ENCODE data around the gene SH3TC1. TPM values are rescaled to one million over a fixed set of nuclear protein-coding genes. Genes with fewer than 3 reads are reported as not detected.

The SH3TC1 gene
- total and polyA plus RNA-seq, 4 experiments from 2014 or later, result 7.9 to 41.3 (median 25.7) TPM

DNA sequence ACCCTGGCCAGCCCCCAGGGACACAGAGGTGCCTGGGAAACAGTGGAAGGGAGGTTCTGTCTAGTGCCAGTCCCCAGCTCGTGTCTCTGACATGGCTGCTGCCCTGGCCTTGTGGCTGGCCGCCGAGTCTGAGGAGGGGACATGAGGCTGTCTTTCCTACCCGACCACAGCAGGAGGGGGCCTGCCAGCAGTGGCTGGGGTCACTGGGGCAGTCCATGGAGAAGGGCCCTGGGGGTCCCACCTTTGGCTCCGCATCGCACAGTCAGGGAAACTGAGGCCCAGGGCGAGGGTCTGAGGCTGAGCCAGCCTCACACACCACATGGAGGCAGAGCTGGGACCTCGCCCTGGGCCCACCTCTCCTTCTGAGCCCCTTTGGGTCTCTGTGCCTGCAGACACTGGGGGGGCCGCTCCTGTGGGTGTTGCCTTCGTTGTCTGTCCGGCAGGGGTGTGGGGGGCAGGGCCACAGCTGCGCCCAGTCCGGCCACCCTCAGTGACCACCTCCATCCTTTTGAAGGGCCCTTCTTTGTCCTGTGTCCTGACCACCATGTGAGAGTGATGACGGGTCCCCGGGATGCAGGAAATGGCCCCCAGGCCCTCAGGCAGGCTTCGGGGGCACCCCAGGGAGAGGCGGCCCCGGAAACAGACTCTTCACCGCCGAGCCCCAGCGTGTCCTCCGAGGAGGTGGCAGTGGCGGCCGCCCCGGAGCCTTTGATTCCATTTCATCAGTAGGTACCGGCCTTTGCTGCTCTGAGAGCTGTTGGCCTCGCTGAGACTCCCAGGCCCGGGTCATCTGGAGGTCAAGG is 17.6 kb downstream of the SH3TC1 start:
- H3K27ac Mint-ChIP-seq, result peak overlapping the region in 3 of 7 donors; percentile 61 to 86 (median 71)

DNA sequence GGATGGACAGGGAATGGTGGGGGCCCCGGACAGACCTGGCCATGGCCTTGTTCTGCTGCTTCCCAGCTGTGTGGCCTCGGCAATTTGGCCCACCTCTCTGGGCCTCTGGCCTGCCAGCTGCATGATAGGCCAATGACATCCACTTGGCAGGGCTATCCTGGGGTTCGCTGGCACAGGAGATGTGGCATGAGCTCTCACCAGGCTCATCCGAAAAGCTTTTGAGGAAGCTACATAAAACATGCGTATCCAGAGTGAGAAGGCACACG is 18.1 kb downstream of the SH3TC1 start:
- intact Hi-C loops (cut with micrococcal nuclease), result no loop called here
- POLR2A ChIA-PET (ENCODE audit: partially characterized antibody), result interaction anchor here (1.0 kb wide), 1 partner anchor 11 kb away, joined by 5 read pairs; no protein-coding TSS in a partner anchor
- no peaks in the 10 kb centered on the region for H3K27me3 Mint-ChIP-seq
- DNase-seq, result no peak
- H3K36me3 ChIP-seq (ENCODE audit: insufficient read depth, low read length), result peaks cover 17% of the 10 kb centered on the region
- no peak overlapping the region for H3K4me3 Mint-ChIP-seq
- H3K9me3 ChIP-seq (ENCODE audit: control insufficient read depth in 1 of 2, low read length in 2 of 2), result no peaks in the 10 kb centered on the region
- CTCF ChIA-PET (ENCODE audit: partially characterized antibody), result interaction anchor here (1.3 to 1.4 kb wide), 2 partner anchors 14 to 25 kb away, joined by 3 to 4 read pairs; no protein-coding TSS in a partner anchor
- no peak overlapping the region for H3K4me3 ChIP-seq (ENCODE audit: low read length in 2 of 2)
- H3K4me1 Mint-ChIP-seq, result peaks cover 17 to 32% (median 22%) of the 10 kb centered on the region in 4 donors
- H3K4me1 ChIP-seq (ENCODE audit: insufficient read depth, low read length), result peaks cover 28% of the 10 kb centered on the region
- H3K27ac ChIP-seq (ENCODE audit: low read depth, low read length), result no peak overlapping the region
- H3K9me3 Mint-ChIP-seq, result peaks cover 0 to 1% (median 0%) of the 10 kb centered on the region in 8 donors
- peaks cover 30 to 56% of the 10 kb centered on the region in 2 donors for H3K36me3 Mint-ChIP-seq
- H3K27me3 ChIP-seq (ENCODE audit: insufficient read depth, low read length), result no peaks in the 10 kb centered on the region
- H3K27ac Mint-ChIP-seq, result peak overlapping the region in 4 of 7 donors; percentile 17 to 86 (median 66)

More for the DNA sequence above, 17.6 kb downstream of the SH3TC1 start:
- Mint-ChIP-seq H3K4me3 (no peak overlapping the region), H3K4me1 (peaks cover 14 to 27% (median 17%) of the 10 kb centered on the region in 4 donors), H3K9me3 (peaks cover 0 to 1% (median 0%) of the 10 kb centered on the region in 8 donors), H3K27me3 (no peaks in the 10 kb centered on the region), H3K36me3 (peaks cover 25 to 53% of the 10 kb centered on the region in 2 donors)
- no peak overlapping the region for H3K4me3 ChIP-seq (ENCODE audit: low read length in 2 of 2)
- H3K4me1 ChIP-seq (ENCODE audit: insufficient read depth, low read length), result peaks cover 22% of the 10 kb centered on the region
- H3K36me3 ChIP-seq (ENCODE audit: insufficient read depth, low read length), result peaks cover 17% of the 10 kb centered on the region
- intact Hi-C loops (cut with micrococcal nuclease), result no loop called here
- POLR2A ChIA-PET (ENCODE audit: partially characterized antibody), result interaction anchor here (1.0 kb wide), 1 partner anchor 12 kb away, joined by 5 read pairs; no protein-coding TSS in a partner anchor
- no peaks in the 10 kb centered on the region for H3K27me3 ChIP-seq (ENCODE audit: insufficient read depth, low read length)
- no peak overlapping the region for H3K27ac ChIP-seq (ENCODE audit: low read depth, low read length)
- no peaks in the 10 kb centered on the region for H3K9me3 ChIP-seq (ENCODE audit: control insufficient read depth in 1 of 2, low read length in 2 of 2)
- no peak for DNase-seq
- CTCF ChIA-PET (ENCODE audit: partially characterized antibody), result interaction anchor here (1.4 kb wide), 1 partner anchor 14 kb away, joined by 3 read pairs; no protein-coding TSS in a partner anchor

DNA sequence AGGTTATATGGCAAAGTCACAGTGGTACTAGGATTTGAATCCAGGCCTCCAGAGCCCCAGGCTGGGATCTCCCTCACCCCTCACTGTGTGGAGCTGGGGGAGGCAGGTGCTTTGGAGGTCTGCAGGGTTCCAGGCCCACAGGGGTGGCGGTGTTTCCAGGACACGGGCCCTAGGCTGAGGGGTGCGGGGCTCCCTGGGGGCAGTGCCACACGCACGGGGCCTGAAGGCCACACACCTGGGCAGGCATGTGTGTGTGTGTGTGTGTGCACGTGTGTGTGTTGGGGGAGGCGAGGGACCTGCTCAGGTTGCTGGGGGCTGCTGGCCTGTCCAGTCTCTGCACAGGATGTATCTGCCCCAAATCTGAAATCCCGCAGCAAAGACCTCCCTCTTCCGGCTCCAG is 18.8 kb downstream of the SH3TC1 start:
- H3K27me3 ChIP-seq (ENCODE audit: insufficient read depth, low read length), result no peaks in the 10 kb centered on the region
- no peaks in the 10 kb centered on the region for H3K27me3 Mint-ChIP-seq
- intact Hi-C loops (cut with micrococcal nuclease), result no loop called here
- peak overlapping the region; percentile 22 to 89 (median 86) for H3K27ac Mint-ChIP-seq
- ChIA-PET CTCF (ENCODE audit: partially characterized antibody) (interaction anchor here (1.3 kb wide), 1 partner anchor 25 kb away, joined by 4 read pairs; no protein-coding TSS in a partner anchor), POLR2A (ENCODE audit: partially characterized antibody) (interaction anchor here (1.0 kb wide), 1 partner anchor 11 kb away, joined by 5 read pairs; no protein-coding TSS in a partner anchor)
- H3K36me3 ChIP-seq (ENCODE audit: insufficient read depth, low read length), result peaks cover 22% of the 10 kb centered on the region
- H3K4me1 ChIP-seq (ENCODE audit: insufficient read depth, low read length), result peaks cover 29% of the 10 kb centered on the region
- H3K27ac ChIP-seq (ENCODE audit: low read depth, low read length), result no peak overlapping the region
- DNase-seq, result no peak
- peaks cover 17 to 37% (median 25%) of the 10 kb centered on the region in 4 donors for H3K4me1 Mint-ChIP-seq
- H3K4me3 ChIP-seq (ENCODE audit: low read length in 2 of 2), result no peak overlapping the region
- H3K9me3 Mint-ChIP-seq, result peaks cover 0 to 1% (median 0%) of the 10 kb centered on the region in 8 donors
- H3K4me3 Mint-ChIP-seq, result no peak overlapping the region
- H3K36me3 Mint-ChIP-seq, result peaks cover 34 to 58% of the 10 kb centered on the region in 2 donors
- no peaks in the 10 kb centered on the region for H3K9me3 ChIP-seq (ENCODE audit: control insufficient read depth in 1 of 2, low read length in 2 of 2)

DNA sequence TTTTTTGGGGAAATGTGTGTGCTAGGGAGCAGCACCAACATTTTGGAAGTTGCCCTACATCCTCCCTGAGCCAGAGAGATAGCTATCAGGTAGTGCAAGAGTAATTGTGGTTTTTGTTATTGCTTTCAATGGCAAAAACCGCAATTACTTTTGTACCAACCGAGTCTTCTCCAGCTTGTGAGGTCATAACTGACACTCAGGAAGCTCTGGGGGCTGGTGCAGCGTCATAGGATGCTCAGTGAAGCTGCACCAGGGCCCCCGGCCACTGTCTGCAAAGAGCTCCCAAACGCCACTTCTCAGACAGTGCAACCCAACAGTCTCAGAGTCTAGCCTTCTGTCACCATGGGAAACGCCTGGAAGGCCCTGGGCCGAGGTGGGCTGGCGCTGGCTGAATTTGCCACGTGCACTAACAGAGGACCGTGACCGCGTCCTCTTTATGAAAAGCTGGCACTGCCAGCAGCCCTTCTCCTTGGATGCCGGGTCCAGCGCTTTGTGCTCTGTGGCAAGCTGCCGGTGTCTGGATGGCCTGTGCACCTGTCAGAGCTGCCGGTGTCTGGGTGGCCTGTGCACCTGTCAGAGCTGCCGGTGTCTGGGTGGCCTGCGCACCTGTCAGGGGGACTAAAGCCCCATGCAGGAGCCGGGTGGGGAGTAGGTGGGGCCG is 19.4 kb downstream of the SH3TC1 start:
- Histone ChIP-seq H3K9me3 (ENCODE audit: control insufficient read depth in 1 of 2, low read length in 2 of 2) (no peaks in the 10 kb centered on the region), H3K27me3 (ENCODE audit: insufficient read depth, low read length) (no peaks in the 10 kb centered on the region), H3K4me1 (ENCODE audit: insufficient read depth, low read length) (peaks cover 29% of the 10 kb centered on the region), H3K4me3 (ENCODE audit: low read length in 2 of 2) (no peak overlapping the region), H3K27ac (ENCODE audit: low read depth, low read length) (no peak overlapping the region), H3K36me3 (ENCODE audit: insufficient read depth, low read length) (peaks cover 28% of the 10 kb centered on the region)
- peak overlapping the region; percentile 3 to 89 (median 83) for H3K27ac Mint-ChIP-seq
- intact Hi-C loops (cut with micrococcal nuclease), result no loop called here
- H3K4me3 Mint-ChIP-seq, result no peak overlapping the region
- peak; percentile 31 to 72 (median 50) for DNase-seq
- H3K36me3 Mint-ChIP-seq, result peaks cover 33 to 56% of the 10 kb centered on the region in 2 donors
- CTCF ChIA-PET (ENCODE audit: partially characterized antibody), result interaction anchor here (1.0 to 1.3 kb wide), 2 partner anchors 21 to 24 kb away, joined by 3 to 4 read pairs; no protein-coding TSS in a partner anchor
- POLR2A ChIA-PET (ENCODE audit: partially characterized antibody), result interaction anchor here (0.6 to 1.1 kb wide), 2 partner anchors 11 to 143 kb away, joined by 3 read pairs; no protein-coding TSS in a partner anchor
- peaks cover 17 to 37% (median 25%) of the 10 kb centered on the region in 4 donors for H3K4me1 Mint-ChIP-seq
- peaks cover 0 to 1% (median 0%) of the 10 kb centered on the region in 8 donors for H3K9me3 Mint-ChIP-seq
- H3K27me3 Mint-ChIP-seq, result no peaks in the 10 kb centered on the region

DNA sequence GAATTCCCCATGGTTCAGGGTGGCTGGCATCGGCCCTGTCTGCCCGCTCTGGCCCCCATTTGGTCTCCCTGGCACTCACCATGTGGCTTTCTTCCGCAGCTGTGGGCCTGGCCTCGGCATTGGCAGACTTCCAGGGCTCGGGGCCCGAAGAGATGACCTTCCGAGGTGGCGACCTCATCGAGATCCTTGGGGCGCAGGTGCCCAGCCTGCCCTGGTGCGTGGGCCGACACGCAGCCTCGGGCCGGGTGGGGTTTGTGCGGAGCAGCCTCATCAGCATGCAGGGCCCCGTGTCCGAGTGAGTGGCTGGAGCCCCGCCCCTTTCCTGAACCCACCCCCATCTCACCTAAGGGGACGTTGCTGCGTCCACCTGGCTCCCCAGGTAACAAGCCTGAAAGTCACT is 20.1 kb downstream of the SH3TC1 start:
- DNase-seq, result no peak
- intact Hi-C loops (cut with micrococcal nuclease), result no loop called here
- Histone ChIP-seq H3K27ac (ENCODE audit: low read depth, low read length) (no peak overlapping the region), H3K4me1 (ENCODE audit: insufficient read depth, low read length) (peaks cover 29% of the 10 kb centered on the region), H3K9me3 (ENCODE audit: control insufficient read depth in 1 of 2, low read length in 2 of 2) (no peaks in the 10 kb centered on the region), H3K36me3 (ENCODE audit: insufficient read depth, low read length) (peaks cover 24% of the 10 kb centered on the region), H3K4me3 (ENCODE audit: low read length in 2 of 2) (no peak overlapping the region), H3K27me3 (ENCODE audit: insufficient read depth, low read length) (no peaks in the 10 kb centered on the region)
- H3K27me3 Mint-ChIP-seq, result no peaks in the 10 kb centered on the region
- H3K36me3 Mint-ChIP-seq, result peaks cover 39 to 58% of the 10 kb centered on the region in 2 donors
- H3K4me3 Mint-ChIP-seq, result no peak overlapping the region
- POLR2A ChIA-PET (ENCODE audit: partially characterized antibody), result interaction anchor here (0.6 to 1.1 kb wide), 2 partner anchors 10 to 142 kb away, joined by 3 read pairs; no protein-coding TSS in a partner anchor
- H3K4me1 Mint-ChIP-seq, result peaks cover 22 to 42% (median 28%) of the 10 kb centered on the region in 4 donors
- CTCF ChIA-PET (ENCODE audit: partially characterized antibody), result interaction anchor here (1.0 kb wide), 1 partner anchor 21 kb away, joined by 3 read pairs; no protein-coding TSS in a partner anchor
- H3K9me3 Mint-ChIP-seq, result peaks cover 0 to 1% (median 0%) of the 10 kb centered on the region in 8 donors
- H3K27ac Mint-ChIP-seq, result peak overlapping the region in 4 of 7 donors; percentile 80 to 96 (median 86)

DNA sequence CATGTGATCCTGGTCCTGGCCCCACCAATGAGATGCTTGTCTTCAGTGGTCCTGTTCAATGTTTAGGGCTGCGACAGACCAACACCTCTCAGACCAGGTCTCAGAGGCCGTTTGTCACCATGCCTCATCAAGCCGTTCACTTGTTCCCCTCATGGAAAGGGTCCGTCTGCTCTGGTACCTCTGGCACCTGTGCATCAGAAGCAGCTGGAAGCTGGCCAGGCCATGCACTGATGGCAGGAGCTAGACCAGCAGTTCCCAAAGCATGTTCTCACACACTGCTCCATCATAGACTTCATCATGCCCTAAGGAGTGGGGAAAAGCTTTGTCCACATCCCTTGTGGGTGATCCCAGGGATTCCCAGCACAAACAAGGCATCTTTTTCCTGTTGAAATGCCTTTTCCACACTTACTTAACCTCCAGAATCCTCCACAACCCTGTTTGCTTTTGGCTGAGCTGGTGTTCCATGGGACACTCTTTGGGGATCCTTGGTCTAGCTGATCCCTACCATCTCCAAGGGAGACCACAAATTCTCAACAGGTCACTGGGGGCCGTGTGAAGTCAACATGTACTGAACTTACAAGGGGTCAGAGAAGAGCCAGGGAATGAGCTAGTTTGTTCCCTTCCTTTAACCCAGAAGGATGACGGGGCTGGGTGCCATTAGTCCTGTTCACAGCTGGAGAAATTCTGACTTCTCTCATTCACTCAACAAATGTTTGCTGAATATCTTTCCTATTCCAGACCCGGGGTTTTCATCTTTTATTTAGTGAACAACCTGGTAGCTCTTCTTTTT is 21.8 kb downstream of the SH3TC1 start:
- H3K36me3 ChIP-seq (ENCODE audit: insufficient read depth, low read length), result peaks cover 34% of the 10 kb centered on the region
- Mint-ChIP-seq H3K27ac (peak overlapping the region; percentile 80 to 97 (median 92)), H3K9me3 (no peaks in the 10 kb centered on the region), H3K4me3 (peak overlapping the region in 4 of 8 donors; percentile 13 to 57 (median 28)), H3K27me3 (no peaks in the 10 kb centered on the region), H3K36me3 (peaks cover 40 to 59% of the 10 kb centered on the region in 2 donors), H3K4me1 (peaks cover 29 to 51% (median 38%) of the 10 kb centered on the region in 4 donors)
- peak overlapping the region; percentile 33 for H3K27ac ChIP-seq (ENCODE audit: low read depth, low read length)
- no peaks in the 10 kb centered on the region for H3K27me3 ChIP-seq (ENCODE audit: insufficient read depth, low read length)
- ChIA-PET CTCF (ENCODE audit: partially characterized antibody) (interaction anchor here (1.3 to 2.8 kb wide), 3 partner anchors 22 to 46 kb away, joined by 5 to 10 read pairs (median 7); no protein-coding TSS in a partner anchor), POLR2A (ENCODE audit: partially characterized antibody) (interaction anchor here (0.6 to 1.5 kb wide), 2 partner anchors 15 to 44 kb away, joined by 3 read pairs; no protein-coding TSS in a partner anchor)
- H3K4me1 ChIP-seq (ENCODE audit: insufficient read depth, low read length), result peaks cover 37% of the 10 kb centered on the region
- intact Hi-C loops (cut with micrococcal nuclease), result no loop called here
- H3K4me3 ChIP-seq (ENCODE audit: low read length in 2 of 2), result no peak overlapping the region
- H3K9me3 ChIP-seq (ENCODE audit: control insufficient read depth in 1 of 2, low read length in 2 of 2), result no peaks in the 10 kb centered on the region
- DNase-seq, result no peak
